Skin of body (tissue), 2 donors: Measurements from ENCODE around the gene GLRB. TPM values are rescaled to one million over a fixed set of nuclear protein-coding genes. Genes with fewer than 3 reads are reported as not detected.
"Not testable (repeated sequence)": the region's sequence is repeated elsewhere in the genome, so short reads cannot be mapped to it uniquely, and the experiment has no call there.

Experiments used
- DNase-seq: peaks from one replicate; lab custom pipeline; 2025; lab: John Stamatoyannopoulos, UW
- total RNA-seq: library from RNA; depleted of rRNA; stranded (reverse); fragments of >200 nt; gene quantifications from one replicate; pipeline ENCODE4 v1.2.3, GENCODE V29; 2014

GLRB gene
- 2.4 TPM for total RNA-seq

- DNase-seq = no peak
Observed at GRCh38 chr4:157075811-157076577, at the start of gene GLRB. TSS of gene GLRB (plus strand) at chr4:157076150. CDS start at chr4:157078025, 1,875 bp downstream.

- DNase-seq = no peak
Observed at GRCh38 chr4:157035471-157035870, 40.5 kb upstream of the GLRB start.

GRCh38 chr4:157040405-157040804 is 35.5 kb upstream of the GLRB start:
- DNase-seq = no peak

- no peak for DNase-seq
Observed at GRCh38 chr4:157043131-157043530, 32.8 kb upstream of the GLRB start.

- DNase-seq = peak; percentile 21
Observed at GRCh38 chr4:157045507-157046127, 30.3 kb upstream of the GLRB start.

- peak; percentile 77 for DNase-seq
Observed at GRCh38 chr4:157048248-157048647, 27.7 kb upstream of the GLRB start.

GRCh38 chr4:157050561-157050960 is 25.4 kb upstream of the GLRB start:
- no peak for DNase-seq

GRCh38 chr4:157052429-157053040 is 23.4 kb upstream of the GLRB start:
- no peak for DNase-seq

- no peak for DNase-seq
Observed at GRCh38 chr4:157057218-157057617, 18.7 kb upstream of the GLRB start.

GRCh38 chr4:157058899-157059298 is 17.1 kb upstream of the GLRB start:
- not testable (repeated sequence) for DNase-seq

GRCh38 chr4:157072002-157072401 is 3.9 kb upstream of the GLRB start:
- DNase-seq = no peak

- DNase-seq = no peak
Observed at GRCh38 chr4:157075401-157075800, 549 bp upstream of the GLRB start.

- DNase-seq = no peak
Observed at GRCh38 chr4:157076578-157076947, 613 bp downstream of the GLRB start.

GRCh38 chr4:157079441-157079840 is 3.5 kb downstream of the GLRB start:
- no peak for DNase-seq

GRCh38 chr4:157080605-157081004 is 4.7 kb downstream of the GLRB start:
- DNase-seq = no peak

- no peak for DNase-seq
Observed at GRCh38 chr4:157095716-157096115, 19.8 kb downstream of the GLRB start.

- DNase-seq = no peak
Observed at GRCh38 chr4:157096439-157096838, 20.5 kb downstream of the GLRB start.

GRCh38 chr4:157099506-157099905 is 23.6 kb downstream of the GLRB start:
- DNase-seq = no peak

- no peak for DNase-seq
Observed at GRCh38 chr4:157104541-157104940, 28.6 kb downstream of the GLRB start.

- DNase-seq = no peak
Observed at GRCh38 chr4:157114671-157115070, 38.7 kb downstream of the GLRB start.

GRCh38 chr4:157115613-157116335 is 39.8 kb downstream of the GLRB start:
- peak; percentile 70 for DNase-seq

GRCh38 chr4:157121401-157121800 is 45.5 kb downstream of the GLRB start:
- DNase-seq = no peak
